ENCODE data around the gene ZNF69.

GRCh38 chr19:11890634-11891033 is 3.1 kb downstream of the ZNF69 start:
- TF ChIP-seq CTCF (IDR thresholded peaks at IDR 0.05; ENCODE audit: low read length), result no peak
- TF ChIP-seq EZH2 (optimal IDR thresholded peaks at IDR 0.05; ENCODE audit: low read depth, low read length), result no peak
- TF ChIP-seq EZH2phosphoT487 (IDR thresholded peaks at IDR 0.05; ENCODE audit: low read length), result no peak
